Cardiac septum (tissue), 1 donor: ENCODE results near the gene FHDC1. TPM values are rescaled to one million over a fixed set of nuclear protein-coding genes. Genes with fewer than 3 reads are reported as not detected.

Source experiments
- DNase-seq: peaks from one replicate; pipeline ENCODE4 v3.0.0-alpha.2; 2020; ENCODE audit warnings: low spot score
- intact Hi-C: fragments of 100-400 bp; cut with DNase I; formaldehyde crosslinking; loops from one replicate; pipeline ENCODE4 v1.14.0; 2022
- total RNA-seq: library from RNA; stranded (reverse); fragmentation: NEBNext Ultra II Directional; extraction: Animal tissue kit (Norgen Biotek cat#: 25700); gene quantifications from one replicate; pipeline ENCODE4 v1.2.1, GENCODE V29; 2021
- donor health status: DM: no; HTN: no; CAD: no.

Gene FHDC1
- total RNA-seq, 1 donor from 2014 or later, result 0.22 TPM

GRCh38 chr4:152974468-152975379, 38.6 kb downstream of the FHDC1 start:
- intact Hi-C loops, result no loop called here
- no peak for DNase-seq

- intact Hi-C loops, result no loop called here
- no peak for DNase-seq
Observed at GRCh38 chr4:152975380-152976211, 39.5 kb downstream of the FHDC1 start.

- DNase-seq, result no peak
- intact Hi-C loops, result no loop called here
Observed at GRCh38 chr4:152976212-152976761, 40.2 kb downstream of the FHDC1 start.

GRCh38 chr4:152979731-152980330, 43.7 kb downstream of the FHDC1 start:
- DNase-seq, result peak; percentile 72
- intact Hi-C loops, result no loop called here

GRCh38 chr4:152981278-152981677, 45.2 kb downstream of the FHDC1 start:
- peak; percentile 29 for DNase-seq

GRCh38 chr4:152981842-152982241, 45.7 kb downstream of the FHDC1 start:
- intact Hi-C loops, result no loop called here
- peak; percentile 7 for DNase-seq

More at GRCh38 chr4:152981278-152981677, 45.2 kb downstream of the FHDC1 start:
- intact Hi-C loops, result no loop called here

GRCh38 chr4:152983221-152983620, 47.1 kb downstream of the FHDC1 start:
- peak; percentile 9 for DNase-seq
- intact Hi-C loops, result no loop called here

- peak; percentile 9 for DNase-seq
- intact Hi-C loops, result no loop called here
Observed at GRCh38 chr4:152983774-152984411, 47.8 kb downstream of the FHDC1 start.

- DNase-seq, result no peak
- intact Hi-C loops, result no loop called here
Observed at GRCh38 chr4:152988721-152989553, 52.8 kb downstream of the FHDC1 start.

GRCh38 chr4:152989554-152989970, 53.4 kb downstream of the FHDC1 start:
- intact Hi-C loops, result no loop called here

GRCh38 chr4:152990471-152991131, 54.5 kb downstream of the FHDC1 start:
- intact Hi-C loops, result no loop called here
- no peak for DNase-seq

More at GRCh38 chr4:152989554-152989970, 53.4 kb downstream of the FHDC1 start:
- no peak for DNase-seq

- DNase-seq, result no peak
- intact Hi-C loops, result no loop called here
Observed at GRCh38 chr4:152991398-152991797, 55.3 kb downstream of the FHDC1 start.

- intact Hi-C loops, result no loop called here
- DNase-seq, result no peak
Observed at GRCh38 chr4:152992027-152992426, 55.9 kb downstream of the FHDC1 start.

- intact Hi-C loops, result no loop called here
- DNase-seq, result no peak
Observed at GRCh38 chr4:152992466-152992865, 56.3 kb downstream of the FHDC1 start.

GRCh38 chr4:152994038-152994437, 57.9 kb downstream of the FHDC1 start:
- DNase-seq, result no peak
- intact Hi-C loops, result no loop called here

- intact Hi-C loops, result no loop called here
- DNase-seq, result no peak
Observed at GRCh38 chr4:152996111-152996571, 60.0 kb downstream of the FHDC1 start.

- no peak for DNase-seq
- intact Hi-C loops, result no loop called here
Observed at GRCh38 chr4:152996672-152997071, 60.5 kb downstream of the FHDC1 start.

GRCh38 chr4:152997288-152997687, 61.2 kb downstream of the FHDC1 start:
- DNase-seq, result no peak
- intact Hi-C loops, result no loop called here
